Hematopoietic multipotent progenitor cell treated with erythropoietin and hydrocortisone succinate and interleukin-3 and kit ligand, for 17 days (in vitro differentiated cells): Measurements from ENCODE around the gene EFCC1.
"Not testable (repeated sequence)": the region's sequence is repeated elsewhere in the genome, so short reads cannot be mapped to it uniquely, and the experiment has no call there.

Experiments used
- DNase-seq: peaks from one replicate; pipeline ENCODE4 v3.0.0-alpha.2; 2015; ENCODE audit warnings: low spot score

EFCC1 gene

GRCh38 chr3:129081503-129081902 is 80.4 kb downstream of the EFCC1 start:
- no peak for DNase-seq

- DNase-seq, result no peak
These were observed 80.9 kb downstream of the EFCC1 start for GRCh38 chr3:129082026-129082425.

GRCh38 chr3:129084501-129084900 is 83.4 kb downstream of the EFCC1 start:
- DNase-seq, result no peak

GRCh38 chr3:129085165-129085715 is 84.1 kb downstream of the EFCC1 start:
- DNase-seq, result no peak

- no peak for DNase-seq
These were observed 84.7 kb downstream of the EFCC1 start for GRCh38 chr3:129085818-129086217.

GRCh38 chr3:129087138-129087702 is 86.1 kb downstream of the EFCC1 start:
- DNase-seq, result no peak

GRCh38 chr3:129087904-129088303 is 86.8 kb downstream of the EFCC1 start:
- not testable (repeated sequence) for DNase-seq

GRCh38 chr3:129088312-129088711 is 87.2 kb downstream of the EFCC1 start:
- DNase-seq, result not testable (repeated sequence)
